ENCODE data around the gene LHX3.

DNA sequence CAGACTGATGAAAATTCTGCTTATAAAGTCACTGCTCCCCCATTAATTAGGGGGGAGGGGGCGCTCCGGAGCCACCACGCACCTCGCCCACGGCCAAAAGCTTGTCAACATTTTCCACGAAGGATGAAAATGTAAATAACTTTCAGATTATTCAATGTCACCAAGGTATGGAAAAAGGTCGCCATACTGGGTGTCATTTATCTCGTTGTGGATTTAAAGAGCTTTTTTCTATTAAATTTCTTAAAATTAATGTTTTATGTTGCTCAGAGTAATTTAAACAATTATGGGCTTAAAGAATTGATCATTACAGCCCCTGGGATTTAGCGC lies 13.0 kb downstream of the LHX3 start:
- TF ChIP-seq, protein P1, sequence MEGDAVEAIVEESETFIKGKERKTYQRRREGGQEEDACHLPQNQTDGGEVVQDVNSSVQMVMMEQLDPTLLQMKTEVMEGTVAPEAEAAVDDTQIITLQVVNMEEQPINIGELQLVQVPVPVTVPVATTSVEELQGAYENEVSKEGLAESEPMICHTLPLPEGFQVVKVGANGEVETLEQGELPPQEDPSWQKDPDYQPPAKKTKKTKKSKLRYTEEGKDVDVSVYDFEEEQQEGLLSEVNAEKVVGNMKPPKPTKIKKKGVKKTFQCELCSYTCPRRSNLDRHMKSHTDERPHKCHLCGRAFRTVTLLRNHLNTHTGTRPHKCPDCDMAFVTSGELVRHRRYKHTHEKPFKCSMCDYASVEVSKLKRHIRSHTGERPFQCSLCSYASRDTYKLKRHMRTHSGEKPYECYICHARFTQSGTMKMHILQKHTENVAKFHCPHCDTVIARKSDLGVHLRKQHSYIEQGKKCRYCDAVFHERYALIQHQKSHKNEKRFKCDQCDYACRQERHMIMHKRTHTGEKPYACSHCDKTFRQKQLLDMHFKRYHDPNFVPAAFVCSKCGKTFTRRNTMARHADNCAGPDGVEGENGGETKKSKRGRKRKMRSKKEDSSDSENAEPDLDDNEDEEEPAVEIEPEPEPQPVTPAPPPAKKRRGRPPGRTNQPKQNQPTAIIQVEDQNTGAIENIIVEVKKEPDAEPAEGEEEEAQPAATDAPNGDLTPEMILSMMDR (conservative IDR thresholded peaks at IDR 0.05; ENCODE audit: low read depth, low read length) = no peak
- no peak for TF ChIP-seq EZH2 (IDR thresholded peaks at IDR 0.05; ENCODE audit: borderline replicate concordance, low read depth, low read length, poor library complexity, severe bottlenecking)

All from A673 (cell line).